ENCODE data around the gene BCL7C. TPM values are rescaled to one million over a fixed set of nuclear protein-coding genes. Genes with fewer than 3 reads are reported as not detected.

Gene BCL7C
- total and polyA plus RNA-seq, 2 of the 13 experiments (the other 11 are each of a cell fraction or from before 2014, with no cell fraction given) = 17.7 to 33.8 TPM

DNA sequence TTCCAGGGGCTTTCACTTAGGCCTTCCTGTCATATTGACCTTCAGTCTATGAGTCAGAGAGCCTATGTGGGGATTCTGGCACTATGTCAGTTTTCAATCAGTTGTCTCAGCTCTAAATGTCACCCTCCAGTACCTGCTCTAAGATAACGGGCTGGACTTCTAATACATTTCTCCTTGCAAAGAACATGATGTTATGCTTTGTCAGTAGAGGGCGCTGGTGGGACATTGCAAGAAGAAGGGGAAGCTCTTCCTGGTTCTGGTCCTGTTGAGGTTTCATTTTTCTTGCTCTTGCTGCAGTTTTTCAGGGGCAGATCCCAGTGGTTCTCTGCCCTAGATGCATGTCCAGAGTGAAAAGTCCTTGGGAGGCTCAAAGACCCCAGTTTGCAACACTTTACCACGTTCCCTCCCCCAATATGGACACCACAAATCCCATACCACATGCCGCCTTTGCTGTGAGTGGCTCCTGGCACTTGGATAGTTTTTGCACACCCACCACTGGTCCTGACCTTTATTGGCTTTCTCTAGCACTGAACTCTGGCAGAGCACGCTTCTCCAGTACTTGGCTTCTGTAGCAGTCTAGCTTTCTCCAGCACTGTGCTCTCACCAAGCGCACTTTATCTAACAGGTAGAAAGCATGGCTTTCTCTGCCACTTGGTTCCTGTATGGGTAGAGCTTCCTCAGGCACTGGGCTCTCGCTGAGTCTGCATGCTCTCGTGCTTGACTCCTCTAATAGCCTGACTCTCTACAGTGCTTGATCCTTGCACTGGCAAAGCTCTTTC lies 49.0 kb downstream of the BCL7C start (continued):
- no peak for TF ChIP-seq ZNF251 (CRISPR knock-in tag; IDR thresholded peaks at IDR 0.05)
- no peak; the same call in 1 of the 2 replicates for TF ChIP-seq GFI1 (CRISPR knock-in tag; IDR thresholded peaks at IDR 0.05; ENCODE audit: borderline replicate concordance)
- TF ChIP-seq ZNF574 (CRISPR knock-in tag; IDR thresholded peaks at IDR 0.05) = peak; percentile 79
- no peak for TF ChIP-seq NONO (IDR thresholded peaks at IDR 0.05)
- TF ChIP-seq NONO (CRISPR knock-in tag; conservative IDR thresholded peaks at IDR 0.05) = peak; percentile 73; the same call in 1 of the 2 replicates
- 0 out of 2 replicates have a peak, but pooled peaks have one; percentile 21 for TF ChIP-seq ZNF441 (CRISPR knock-in tag; IDR thresholded peaks at IDR 0.05; ENCODE audit: borderline replicate concordance)
- 0 out of 2 replicates have a peak, but pooled peaks have one; percentile 68 for TF ChIP-seq HOXA5 (CRISPR knock-in tag; IDR thresholded peaks at IDR 0.05)
- TF ChIP-seq FOXA1 (IDR thresholded peaks at IDR 0.05) = no peak
- peak; percentile 20; the same call in 1 of the 2 replicates for TF ChIP-seq FOXA1 (CRISPR knock-in tag; IDR thresholded peaks at IDR 0.05)
- peak; percentile 24; the same call in 1 of the 2 replicates for TF ChIP-seq SP2 (CRISPR knock-in tag; IDR thresholded peaks at IDR 0.05)
- TF ChIP-seq, protein P1, sequence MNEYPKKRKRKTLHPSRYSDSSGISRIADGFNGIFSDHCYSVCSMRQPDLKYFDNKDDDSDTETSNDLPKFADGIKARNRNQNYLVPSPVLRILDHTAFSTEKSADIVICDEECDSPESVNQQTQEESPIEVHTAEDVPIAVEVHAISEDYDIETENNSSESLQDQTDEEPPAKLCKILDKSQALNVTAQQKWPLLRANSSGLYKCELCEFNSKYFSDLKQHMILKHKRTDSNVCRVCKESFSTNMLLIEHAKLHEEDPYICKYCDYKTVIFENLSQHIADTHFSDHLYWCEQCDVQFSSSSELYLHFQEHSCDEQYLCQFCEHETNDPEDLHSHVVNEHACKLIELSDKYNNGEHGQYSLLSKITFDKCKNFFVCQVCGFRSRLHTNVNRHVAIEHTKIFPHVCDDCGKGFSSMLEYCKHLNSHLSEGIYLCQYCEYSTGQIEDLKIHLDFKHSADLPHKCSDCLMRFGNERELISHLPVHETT (CRISPR knock-in tag; conservative IDR thresholded peaks at IDR 0.05) = no peak
- TF ChIP-seq ZNF850 (CRISPR knock-in tag; conservative IDR thresholded peaks at IDR 0.05) = 0 out of 2 replicates have a peak, but pooled peaks have one; percentile 50
- peak; percentile 73; the same call in 1 of the 2 replicates for TF ChIP-seq KMT2A (CRISPR knock-in tag; IDR thresholded peaks at IDR 0.05)
- peak; percentile 39; the same call in 1 of the 2 replicates for TF ChIP-seq ZNF607 (CRISPR knock-in tag; IDR thresholded peaks at IDR 0.05; ENCODE audit: borderline replicate concordance)
- TF ChIP-seq U2AF2 (IDR thresholded peaks at IDR 0.05; ENCODE audit: low read depth, low read length) = no peak
- no peak for TF ChIP-seq RARG (CRISPR knock-in tag; IDR thresholded peaks at IDR 0.05; ENCODE audit: low read depth)
- 0 out of 2 replicates have a peak, but pooled peaks have one; percentile 35 for TF ChIP-seq RBFOX2 (IDR thresholded peaks at IDR 0.05; ENCODE audit: low read depth, low read length)
- TF ChIP-seq, protein P2, sequence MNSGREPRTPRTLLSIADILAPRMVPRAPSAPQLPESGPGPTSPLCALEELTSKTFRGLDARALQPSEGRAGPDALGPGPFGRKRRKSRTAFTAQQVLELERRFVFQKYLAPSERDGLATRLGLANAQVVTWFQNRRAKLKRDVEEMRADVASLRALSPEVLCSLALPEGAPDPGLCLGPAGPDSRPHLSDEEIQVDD (CRISPR knock-in tag; IDR thresholded peaks at IDR 0.05; ENCODE audit: borderline replicate concordance) = no peak
- no peak for TF ChIP-seq ZNF891 (CRISPR knock-in tag; IDR thresholded peaks at IDR 0.05)
- no peak for TF ChIP-seq ZNF879 (CRISPR knock-in tag; IDR thresholded peaks at IDR 0.05)
- TF ChIP-seq ZMYM3 (CRISPR knock-in tag; IDR thresholded peaks at IDR 0.05) = peak; percentile 28; the same call in 1 of the 2 replicates
- TF ChIP-seq RARA (CRISPR knock-in tag; IDR thresholded peaks at IDR 0.05) = peak; percentile 44
- TF ChIP-seq ZNF280D (CRISPR knock-in tag; IDR thresholded peaks at IDR 0.05) = 0 out of 2 replicates have a peak, but pooled peaks have one; percentile 35

Measured in HepG2 (cell line).